Upper lobe of left lung (tissue), 6 donors: ENCODE data around the gene BPIFB2. TPM values are rescaled to one million over a fixed set of nuclear protein-coding genes. Genes with fewer than 3 reads are reported as not detected.

Experiments used
- ATAC-seq, 2 donors: fragments of 200-7000 bp; cut with Tn5 transposase; one replicate each; pipeline ENCODE4 v1.9.1; 2022; ENCODE audit warnings: mild to moderate bottlenecking in 2 of 2, moderate library complexity in 2 of 2; ENCODE audit not compliant: low FRiP score in 2 of 2
- DNase-seq, 2 donors: peaks; one replicate each; pipeline ENCODE4 v3.0.0-alpha.2; 2019 to 2020
- H3K27ac ChIP-seq, 4 donors: fragments of 200-600 bp; sonication (generic); one replicate each; pipeline ENCODE4 v1.5.1; 2016 to 2019
- H3K27me3 ChIP-seq, 4 donors: fragments of 200-600 bp; sonication (generic); one replicate each; pipeline ENCODE4 v1.5.1; 2017 to 2019
- H3K36me3 ChIP-seq, 4 donors: fragments of 200-600 bp; sonication (generic); one replicate each; pipeline ENCODE4 v1.5.1; 2016 to 2019
- H3K4me1 ChIP-seq, 4 donors: fragments of 200-600 bp; sonication (generic); one replicate each; pipeline ENCODE4 v1.5.1; 2018 to 2019
- H3K4me3 ChIP-seq, 4 donors: fragments of 200-600 bp; sonication (generic); one replicate each; pipeline ENCODE4 v1.5.1; 2017 to 2019; ENCODE audit warnings: mild to moderate bottlenecking in 2 of 4, moderate library complexity in 1 of 4
- H3K9me3 ChIP-seq, 4 donors: fragments of 200-600 bp; sonication (generic); one replicate each; pipeline ENCODE4 v1.5.1; 2018 to 2019
- EP300 ChIP-seq, 4 donors: sonication (generic); formaldehyde crosslinking; IDR thresholded peaks; one replicate each; pipeline ENCODE4 v1.5.1; 2017; ENCODE audit warnings: antibody characterized with exemption in 4 of 4, control low read depth in 2 of 4
- POLR2A ChIP-seq, 4 donors: fragments of 450-650 bp; IDR thresholded peaks; one replicate each; pipeline ENCODE4 v1.5.1; 2016 to 2017; ENCODE audit warnings: antibody characterized with exemption in 4 of 4, mild to moderate bottlenecking in 2 of 4
- POLR2AphosphoS5 ChIP-seq, 2 donors: sonication (generic); formaldehyde crosslinking; IDR thresholded peaks; one replicate each; pipeline ENCODE4 v1.5.1; 2017; ENCODE audit warnings: antibody characterized with exemption in 2 of 2
- whole genome bisulfite sequencing, 2 donors: methylation state at CpG; one replicate each; pipeline ENCODE4 v1.1.5; 2017 to 2018; 5-methylcytosine and 5-hydroxymethylcytosine counted together
- total RNA-seq, 6 donors: library from RNA; depleted of rRNA in 4 of 6; stranded (reverse); fragments of >200 nt in 4 of 6; gene quantifications; one replicate each; pipeline versions ENCODE4 v1.1.0 to v1.2.1, GENCODE V29; 2016 to 2021
- TF ChIP-seq, protein P1 (sequence below), 6 experiments: fragments of 450-650 bp in 4 of 6; fragments of 200-600 bp in 2 of 6; sonication (generic) in 2 of 6; IDR thresholded peaks; one replicate each; pipeline ENCODE4 v1.5.1; 2016 to 2019; ENCODE audit warnings: antibody characterized with exemption in 6 of 6
- donor health status: DM: no; HTN: no; CAD: no; lungs with moderate emphysema.
- donor health status: DM: no; HTN: yes; CAD: no; lungs with severe emphysema.

BPIFB2 gene
- total RNA-seq, 6 donors from 2014 or later = 0.23 to 3.1 (median 0.27) TPM; not detected in 3

DNA sequence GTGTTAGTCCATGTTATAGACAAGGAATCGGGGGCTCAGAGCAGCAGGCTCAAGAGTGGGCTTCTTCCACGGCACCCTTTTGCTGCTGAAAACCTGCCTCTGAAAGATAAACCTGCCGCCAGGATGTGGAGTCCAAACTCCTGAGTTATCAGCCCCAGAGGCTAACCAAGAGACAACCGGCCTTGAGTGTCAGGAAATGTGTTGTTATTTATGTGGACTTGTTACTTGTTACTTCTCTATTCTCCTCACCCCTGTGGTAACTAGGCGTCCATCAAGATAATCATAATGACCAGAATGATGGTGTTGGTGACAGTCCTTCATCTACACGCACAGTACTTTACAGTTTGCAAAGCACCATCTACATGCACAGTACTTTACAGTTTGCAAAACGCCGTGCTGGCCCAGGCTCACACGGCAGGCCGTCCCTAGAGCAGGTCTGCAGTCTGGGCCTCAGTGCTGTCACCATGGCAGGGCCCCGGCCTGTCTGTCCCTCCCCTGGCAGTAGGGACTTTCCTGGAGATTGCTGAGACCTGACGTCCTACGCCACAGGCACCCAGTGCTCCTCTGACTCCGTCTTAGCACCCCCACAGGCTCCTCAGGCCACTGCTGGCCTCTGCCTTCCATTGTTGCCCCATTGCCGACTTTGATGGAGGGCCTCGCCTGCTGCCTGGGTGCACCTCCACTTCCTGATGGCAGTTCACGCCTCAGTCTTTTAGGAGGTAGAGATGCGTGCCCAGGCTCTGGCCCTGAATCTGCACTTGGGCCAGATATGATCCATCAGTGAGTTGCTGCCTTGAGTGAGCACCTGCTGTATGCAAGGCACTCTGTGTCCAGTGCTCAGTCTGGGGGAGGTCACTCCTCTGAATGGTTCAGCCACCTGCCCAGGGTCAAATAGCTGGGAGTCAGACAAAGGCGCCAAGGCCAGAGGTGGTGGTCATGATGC lies 62.9 kb downstream of the BPIFB2 start:
- Histone ChIP-seq H3K9me3 (no peaks in the 10 kb centered on the region), H3K4me1 (no peaks in the 10 kb centered on the region), H3K4me3 (no peak overlapping the region), H3K27me3 (no peaks in the 10 kb centered on the region), H3K27ac (no peak overlapping the region), H3K36me3 (no peaks in the 10 kb centered on the region)
- TF ChIP-seq POLR2AphosphoS5 (IDR thresholded peaks at IDR 0.05) = no peak
- TF ChIP-seq, protein P1, sequence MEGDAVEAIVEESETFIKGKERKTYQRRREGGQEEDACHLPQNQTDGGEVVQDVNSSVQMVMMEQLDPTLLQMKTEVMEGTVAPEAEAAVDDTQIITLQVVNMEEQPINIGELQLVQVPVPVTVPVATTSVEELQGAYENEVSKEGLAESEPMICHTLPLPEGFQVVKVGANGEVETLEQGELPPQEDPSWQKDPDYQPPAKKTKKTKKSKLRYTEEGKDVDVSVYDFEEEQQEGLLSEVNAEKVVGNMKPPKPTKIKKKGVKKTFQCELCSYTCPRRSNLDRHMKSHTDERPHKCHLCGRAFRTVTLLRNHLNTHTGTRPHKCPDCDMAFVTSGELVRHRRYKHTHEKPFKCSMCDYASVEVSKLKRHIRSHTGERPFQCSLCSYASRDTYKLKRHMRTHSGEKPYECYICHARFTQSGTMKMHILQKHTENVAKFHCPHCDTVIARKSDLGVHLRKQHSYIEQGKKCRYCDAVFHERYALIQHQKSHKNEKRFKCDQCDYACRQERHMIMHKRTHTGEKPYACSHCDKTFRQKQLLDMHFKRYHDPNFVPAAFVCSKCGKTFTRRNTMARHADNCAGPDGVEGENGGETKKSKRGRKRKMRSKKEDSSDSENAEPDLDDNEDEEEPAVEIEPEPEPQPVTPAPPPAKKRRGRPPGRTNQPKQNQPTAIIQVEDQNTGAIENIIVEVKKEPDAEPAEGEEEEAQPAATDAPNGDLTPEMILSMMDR (IDR thresholded peaks at IDR 0.05) = no peak
- no peak for TF ChIP-seq POLR2A (IDR thresholded peaks at IDR 0.05)
- no peak for TF ChIP-seq EP300 (IDR thresholded peaks at IDR 0.05)
- 68 to 77% methylated on average over 12 to 19 of the region's 19 CpGs for WGBS, 2 donors
- DNase-seq = no peak
- ATAC-seq = no peak

DNA sequence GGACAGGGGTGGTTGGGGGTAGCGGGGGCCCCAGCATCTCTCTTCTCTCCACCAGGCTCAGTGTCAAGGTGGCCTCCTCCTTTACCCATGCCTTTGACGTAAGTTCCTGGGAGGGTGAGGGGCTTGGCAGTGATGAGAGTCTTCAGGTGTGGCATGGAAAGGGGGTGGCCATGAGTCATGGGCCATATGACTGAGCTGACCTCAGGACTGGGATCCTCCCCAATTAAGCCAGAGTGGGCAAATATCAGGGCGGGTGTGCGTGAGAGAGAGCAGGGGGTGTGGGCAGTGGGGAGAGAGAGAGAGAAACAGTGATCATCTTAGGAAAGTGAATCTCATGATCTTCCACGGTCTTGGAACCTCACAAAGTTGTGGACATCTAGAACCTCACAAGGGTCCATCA lies 63.7 kb downstream of the BPIFB2 start:
- no peaks in the 10 kb centered on the region for H3K4me1 ChIP-seq
- WGBS, 2 donors = 79 to 86% methylated on average over 3 to 5 of the region's 5 CpGs
- DNase-seq = no peak

DNA sequence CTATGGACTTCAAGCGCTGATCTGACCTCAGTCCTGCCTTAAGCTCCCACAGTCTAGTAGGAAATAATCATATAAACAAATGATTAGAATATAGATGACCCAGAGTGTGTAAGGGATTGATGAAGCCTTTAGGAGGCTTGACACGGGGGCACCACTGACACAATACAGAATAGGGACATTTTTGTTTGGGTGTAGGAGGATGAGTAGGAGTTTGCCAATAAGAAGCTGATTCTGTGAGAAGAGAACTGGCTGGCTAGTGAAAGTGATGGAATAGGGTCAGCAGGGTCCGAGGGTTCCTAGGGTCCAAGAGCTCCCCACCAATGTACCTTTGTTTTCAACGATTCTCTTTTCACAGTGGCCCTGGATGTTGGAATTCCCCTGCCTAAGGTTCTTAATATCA lies 64.9 kb downstream of the BPIFB2 start:
- 81 to 89% methylated on average over 4 of the region's 4 CpGs for WGBS, 2 donors
- H3K36me3 ChIP-seq = no peaks in the 10 kb centered on the region
- H3K27ac ChIP-seq = no peak overlapping the region
- no peaks in the 10 kb centered on the region for H3K9me3 ChIP-seq
- no peak overlapping the region for H3K4me3 ChIP-seq
- TF ChIP-seq, protein P1 (IDR thresholded peaks at IDR 0.05) = no peak
- no peak for TF ChIP-seq POLR2AphosphoS5 (IDR thresholded peaks at IDR 0.05)
- TF ChIP-seq EP300 (IDR thresholded peaks at IDR 0.05) = no peak
- TF ChIP-seq POLR2A (IDR thresholded peaks at IDR 0.05) = no peak
- H3K4me1 ChIP-seq = no peaks in the 10 kb centered on the region
- no peak for ATAC-seq
- no peak for DNase-seq
- H3K27me3 ChIP-seq = no peaks in the 10 kb centered on the region

More for the DNA sequence above, 63.7 kb downstream of the BPIFB2 start:
- no peaks in the 10 kb centered on the region for H3K27me3 ChIP-seq
- H3K9me3 ChIP-seq = no peaks in the 10 kb centered on the region
- no peak for ATAC-seq
- TF ChIP-seq POLR2AphosphoS5 (IDR thresholded peaks at IDR 0.05) = no peak
- no peak for TF ChIP-seq EP300 (IDR thresholded peaks at IDR 0.05)
- TF ChIP-seq POLR2A (IDR thresholded peaks at IDR 0.05) = no peak
- TF ChIP-seq, protein P1 (IDR thresholded peaks at IDR 0.05) = no peak
- H3K4me3 ChIP-seq = no peak overlapping the region
- H3K36me3 ChIP-seq = no peaks in the 10 kb centered on the region
- H3K27ac ChIP-seq = no peak overlapping the region

DNA sequence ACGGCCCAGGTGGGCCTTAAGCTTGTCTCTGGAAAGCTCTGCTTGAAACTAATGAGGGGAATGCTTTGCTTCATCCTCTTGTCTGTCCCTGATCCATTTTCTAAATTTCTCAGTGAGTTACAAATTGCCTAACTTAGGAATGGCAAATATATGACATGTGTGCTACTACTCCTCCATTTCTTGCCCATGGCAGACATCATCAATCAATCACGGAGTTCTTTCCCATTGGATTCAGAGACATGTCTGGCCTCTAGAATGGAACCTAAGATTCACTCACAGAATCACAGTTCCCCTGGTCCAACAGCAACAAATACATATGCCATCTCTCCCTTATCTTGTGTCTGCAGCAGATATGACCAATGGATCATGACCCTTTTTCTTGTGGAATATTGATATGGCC lies 65.3 kb downstream of the BPIFB2 start:
- Histone ChIP-seq H3K9me3 (no peaks in the 10 kb centered on the region), H3K27ac (no peak overlapping the region), H3K4me3 (no peak overlapping the region), H3K36me3 (no peaks in the 10 kb centered on the region), H3K27me3 (no peaks in the 10 kb centered on the region), H3K4me1 (no peaks in the 10 kb centered on the region)
- DNase-seq = no peak
- no peak for ATAC-seq
- TF ChIP-seq POLR2AphosphoS5 (IDR thresholded peaks at IDR 0.05) (no peak), EP300 (IDR thresholded peaks at IDR 0.05) (no peak), POLR2A (IDR thresholded peaks at IDR 0.05) (no peak)
- TF ChIP-seq, protein P1 (IDR thresholded peaks at IDR 0.05) = no peak
- WGBS, 2 donors = 87 to 88% methylated on average over 2 of the region's 2 CpGs

Other genes with a start within 250 kb of the BPIFB2 start
- 1 to 10 TPM in 4 of 6 donors, under 1 TPM in 1, not detected in 1; 0.76 to 2.1 (median 1.7) TPM for gene DNMT3B, start 245.3 kb upstream of the BPIFB2 start, total RNA-seq
- gene MAPRE1, start 187.8 kb upstream of the BPIFB2 start, total RNA-seq = 10 to 100 TPM; 36.2 to 94.2 (median 77.9) TPM
- 1 to 10 TPM in 3 of 6 donors, under 1 TPM in 3; 0.10 to 3.3 (median 0.67) TPM for gene EFCAB8, start 148.8 kb upstream of the BPIFB2 start, total RNA-seq
- gene SUN5, start 3.3 kb upstream of the BPIFB2 start, total RNA-seq = not detected
- not detected for gene BPIFB6, start 23.9 kb downstream of the BPIFB2 start, total RNA-seq
- not detected for gene BPIFB3, start 46.2 kb downstream of the BPIFB2 start, total RNA-seq
- gene BPIFB4, start 71.9 kb downstream of the BPIFB2 start, total RNA-seq = not detected
- not detected for gene BPIFA2, start 160.5 kb downstream of the BPIFB2 start, total RNA-seq
- gene BPIFA3, start 209.6 kb downstream of the BPIFB2 start, total RNA-seq = not detected
- gene BPIFA1, start 228.3 kb downstream of the BPIFB2 start, total RNA-seq = 10 to 100 TPM in 2 of 6 donors, 1 to 10 TPM in 2, under 1 TPM in 2; 0.26 to 61.8 (median 2.6) TPM